Activated effector memory CD4-positive, alpha-beta T cell treated with Interleukin-2 at 50 U/mL for 16 hours (primary cell): Measurements from ENCODE around the gene MTPN.

Experiments used
- DNase-seq: peaks from one replicate; pipeline ENCODE4 v3.0.0-alpha.2; 2020

The MTPN gene

GRCh38 chr7:135977007-135977741 is at the start of gene MTPN:
Gene MTPN (minus strand): TSS chr7:135977359. CDS start chr7:135977100, 259 bp downstream.
- peak; percentile 94 for DNase-seq

- DNase-seq: no peak
Measured at GRCh38 chr7:136026209-136026608, 49.0 kb upstream of the MTPN start.

- no peak for DNase-seq
Measured at GRCh38 chr7:136023134-136023869, 46.1 kb upstream of the MTPN start.

GRCh38 chr7:136020556-136020955 is 43.4 kb upstream of the MTPN start:
- no peak for DNase-seq

GRCh38 chr7:136018104-136018503 is 40.9 kb upstream of the MTPN start:
- no peak for DNase-seq

GRCh38 chr7:136016649-136017395 is 39.7 kb upstream of the MTPN start:
- DNase-seq: no peak

- DNase-seq: no peak
Measured at GRCh38 chr7:136015638-136016037, 38.5 kb upstream of the MTPN start.

GRCh38 chr7:136014659-136015058 is 37.5 kb upstream of the MTPN start:
- DNase-seq: no peak

- DNase-seq: no peak
Measured at GRCh38 chr7:136012238-136012637, 35.1 kb upstream of the MTPN start.

- DNase-seq: no peak
Measured at GRCh38 chr7:136009488-136010079, 32.4 kb upstream of the MTPN start.

- no peak for DNase-seq
Measured at GRCh38 chr7:136006208-136006607, 29.0 kb upstream of the MTPN start.

GRCh38 chr7:136004083-136004482 is 26.9 kb upstream of the MTPN start:
- DNase-seq: no peak

GRCh38 chr7:136002802-136003201 is 25.6 kb upstream of the MTPN start:
- DNase-seq: no peak

- no peak for DNase-seq
Measured at GRCh38 chr7:136000288-136000913, 23.2 kb upstream of the MTPN start.

- no peak for DNase-seq
Measured at GRCh38 chr7:135998081-135998480, 20.9 kb upstream of the MTPN start.

GRCh38 chr7:135995748-135996147 is 18.6 kb upstream of the MTPN start:
- no peak for DNase-seq

- DNase-seq: no peak
Measured at GRCh38 chr7:135994466-135995205, 17.5 kb upstream of the MTPN start.

GRCh38 chr7:135993950-135994349 is 16.8 kb upstream of the MTPN start:
- no peak for DNase-seq

GRCh38 chr7:135991906-135992305 is 14.7 kb upstream of the MTPN start:
- no peak for DNase-seq

- DNase-seq: no peak
Measured at GRCh38 chr7:135991322-135991721, 14.2 kb upstream of the MTPN start.

GRCh38 chr7:135990258-135990657 is 13.1 kb upstream of the MTPN start:
- DNase-seq: no peak
